ENCODE results near the gene ENC1. TPM values are rescaled to one million over a fixed set of nuclear protein-coding genes. Genes with fewer than 3 reads are reported as not detected.

ENC1 gene
- total RNA-seq, 1 donor from 2014 or later, result 1.2 TPM

DNA sequence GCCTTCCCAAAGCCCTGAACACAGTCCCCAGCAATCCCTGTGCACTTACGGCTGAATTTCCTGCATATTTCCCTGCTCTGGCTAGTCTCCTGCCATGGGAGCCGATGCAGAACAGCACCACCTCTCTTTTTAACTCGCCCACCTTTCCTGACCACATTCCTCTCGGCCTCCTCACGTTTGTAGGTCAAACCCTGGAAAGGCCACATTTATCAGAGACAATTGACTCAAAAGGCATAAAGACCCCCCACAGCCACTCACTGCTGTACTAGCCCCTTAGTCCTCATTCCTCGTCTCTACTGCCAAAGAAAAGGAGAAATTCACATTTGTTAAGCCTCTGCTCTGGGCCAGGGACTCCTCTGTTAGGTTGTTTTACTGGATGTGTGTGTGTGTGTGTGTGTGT lies 43.6 kb downstream of the ENC1 start:
- peaks cover 43% of the 10 kb centered on the region for H3K27me3 Mint-ChIP-seq
- no peak overlapping the region for H3K4me3 Mint-ChIP-seq
- H3K36me3 Mint-ChIP-seq (ENCODE audit: low read depth), result no peaks in the 10 kb centered on the region
- no peak overlapping the region for H3K27ac Mint-ChIP-seq
- peaks cover 2% of the 10 kb centered on the region for H3K4me1 Mint-ChIP-seq
- intact Hi-C loops (cut with micrococcal nuclease), result no loop called here
- no peaks in the 10 kb centered on the region for H3K9me3 Mint-ChIP-seq
- no peak for DNase-seq

- intact Hi-C loops (cut with micrococcal nuclease), result no loop called here
- no peak overlapping the region for H3K4me3 Mint-ChIP-seq
- H3K27ac Mint-ChIP-seq, result no peak overlapping the region
- no peaks in the 10 kb centered on the region for H3K36me3 Mint-ChIP-seq (ENCODE audit: low read depth)
- no peaks in the 10 kb centered on the region for H3K9me3 Mint-ChIP-seq
- H3K4me1 Mint-ChIP-seq, result peaks cover 3% of the 10 kb centered on the region
- DNase-seq, result no peak
- H3K27me3 Mint-ChIP-seq, result peaks cover 43% of the 10 kb centered on the region
Observed at GRCh38 chr5:74595143-74595925, 45.2 kb downstream of the ENC1 start.

- H3K27ac Mint-ChIP-seq, result no peak overlapping the region
- H3K27me3 Mint-ChIP-seq, result peaks cover 42% of the 10 kb centered on the region
- no peak overlapping the region for H3K4me3 Mint-ChIP-seq
- H3K9me3 Mint-ChIP-seq, result no peaks in the 10 kb centered on the region
- H3K36me3 Mint-ChIP-seq (ENCODE audit: low read depth), result no peaks in the 10 kb centered on the region
- intact Hi-C loops (cut with micrococcal nuclease), result no loop called here
- H3K4me1 Mint-ChIP-seq, result peaks cover 3% of the 10 kb centered on the region
- no peak for DNase-seq
Observed at GRCh38 chr5:74594137-74595040, 46.1 kb downstream of the ENC1 start.

GRCh38 chr5:74589204-74590056 lies 51.1 kb downstream of the ENC1 start:
- H3K36me3 Mint-ChIP-seq (ENCODE audit: low read depth), result no peaks in the 10 kb centered on the region
- peaks cover 45% of the 10 kb centered on the region for H3K27me3 Mint-ChIP-seq
- DNase-seq, result no peak
- H3K27ac Mint-ChIP-seq, result no peak overlapping the region
- peaks cover 3% of the 10 kb centered on the region for H3K4me1 Mint-ChIP-seq
- intact Hi-C loops (cut with micrococcal nuclease), result loop anchor here (10.0 kb wide), 1 partner anchor 345 kb away; no protein-coding TSS in a partner anchor
- peaks cover 5% of the 10 kb centered on the region for H3K9me3 Mint-ChIP-seq
- H3K4me3 Mint-ChIP-seq, result no peak overlapping the region

DNA sequence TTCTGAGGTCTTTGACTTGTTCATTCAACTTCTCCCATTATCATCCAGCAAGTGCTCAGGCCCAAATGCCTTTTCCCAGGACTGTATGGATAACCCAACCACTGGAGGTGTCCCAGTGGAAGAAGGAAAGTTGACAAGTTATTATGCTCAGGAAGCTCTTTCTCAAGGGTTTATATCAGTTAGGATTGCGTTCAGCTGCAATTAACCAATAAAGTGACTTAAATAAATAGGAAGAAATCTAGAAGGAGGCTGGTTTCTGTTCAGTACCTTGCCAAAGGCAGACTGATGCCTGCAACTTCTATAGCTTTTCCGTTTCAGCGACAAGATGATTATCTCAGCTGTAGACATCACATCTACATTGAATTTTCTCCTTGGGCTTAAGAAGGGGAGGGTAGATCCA lies 52.1 kb downstream of the ENC1 start:
- no peak overlapping the region for H3K27ac Mint-ChIP-seq
- peaks cover 43% of the 10 kb centered on the region for H3K27me3 Mint-ChIP-seq
- no peak overlapping the region for H3K4me3 Mint-ChIP-seq
- peaks cover 3% of the 10 kb centered on the region for H3K4me1 Mint-ChIP-seq
- intact Hi-C loops (cut with micrococcal nuclease), result loop anchor here (10.0 kb wide), 1 partner anchor 346 kb away; no protein-coding TSS in a partner anchor
- H3K36me3 Mint-ChIP-seq (ENCODE audit: low read depth), result no peaks in the 10 kb centered on the region
- H3K9me3 Mint-ChIP-seq, result peaks cover 5% of the 10 kb centered on the region
- no peak for DNase-seq

DNA sequence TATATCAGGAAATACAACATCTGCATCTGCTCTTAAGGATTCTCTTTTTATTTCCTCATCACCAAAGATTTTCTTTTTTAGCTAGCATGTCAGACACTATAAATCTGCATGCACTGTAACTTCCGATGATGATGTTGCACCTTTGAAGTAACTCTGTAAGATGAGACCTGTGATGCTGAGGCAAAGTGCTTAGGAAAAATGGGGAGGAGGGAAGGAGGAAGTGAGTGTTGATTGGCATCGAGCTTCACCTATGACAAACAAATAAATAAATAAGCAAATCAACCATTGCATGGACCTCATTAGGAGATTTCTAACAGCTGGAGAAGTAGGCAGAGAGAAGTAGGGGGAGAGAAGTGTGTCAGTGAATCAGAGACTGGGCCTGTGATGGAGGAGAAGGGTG lies 52.6 kb downstream of the ENC1 start:
- Mint-ChIP-seq H3K27me3 (peaks cover 44% of the 10 kb centered on the region), H3K9me3 (peaks cover 5% of the 10 kb centered on the region), H3K4me1 (peaks cover 3% of the 10 kb centered on the region), H3K27ac (no peak overlapping the region), H3K36me3 (ENCODE audit: low read depth) (no peaks in the 10 kb centered on the region), H3K4me3 (no peak overlapping the region)
- intact Hi-C loops (cut with micrococcal nuclease), result loop anchor here (10.0 kb wide), 1 partner anchor 347 kb away; no protein-coding TSS in a partner anchor
- no peak for DNase-seq

DNA sequence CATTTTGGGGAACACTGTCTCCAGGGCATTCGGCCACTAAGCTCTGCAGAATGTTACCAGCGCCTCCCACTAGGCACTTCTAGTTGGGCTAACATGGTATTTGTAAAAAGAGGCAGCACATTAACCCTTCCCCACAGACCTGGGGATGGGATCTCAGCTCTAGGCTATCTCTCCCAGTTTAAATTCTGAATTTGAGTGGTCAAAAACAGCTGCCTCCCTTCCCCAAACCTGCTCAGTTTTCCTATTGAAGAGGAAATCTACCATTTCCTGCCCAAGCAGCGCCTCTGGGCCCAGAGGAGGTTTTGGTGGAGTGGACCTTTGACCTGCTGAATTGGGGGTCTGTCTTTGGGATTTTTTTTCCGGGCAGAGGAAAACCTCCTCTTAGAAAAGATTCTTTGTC lies 53.2 kb downstream of the ENC1 start:
- Mint-ChIP-seq H3K27me3 (peaks cover 46% of the 10 kb centered on the region), H3K27ac (no peak overlapping the region)

DNA sequence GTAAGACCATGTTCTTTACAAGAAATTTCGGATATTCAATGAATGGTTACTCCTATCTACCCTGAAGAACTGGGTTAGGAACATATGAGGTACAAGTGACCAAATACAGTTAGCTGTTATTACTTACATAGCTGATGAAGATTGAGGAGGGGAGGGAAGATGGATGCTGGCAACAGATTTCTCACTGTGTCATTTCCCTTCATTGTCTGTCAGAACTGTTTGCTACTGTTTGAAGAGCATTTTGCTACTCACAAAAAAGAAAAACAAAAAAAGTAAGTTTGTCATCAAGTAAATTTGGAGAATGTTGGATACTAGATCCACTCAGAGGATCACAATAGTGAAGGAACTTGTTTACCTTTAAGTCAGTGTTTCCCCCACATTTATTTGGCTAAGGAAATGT lies 53.7 kb downstream of the ENC1 start:
- Mint-ChIP-seq H3K36me3 (ENCODE audit: low read depth) (no peaks in the 10 kb centered on the region), H3K27me3 (peaks cover 45% of the 10 kb centered on the region), H3K27ac (no peak overlapping the region), H3K9me3 (peaks cover 5% of the 10 kb centered on the region), H3K4me3 (no peak overlapping the region), H3K4me1 (peaks cover 1% of the 10 kb centered on the region)
- no peak for DNase-seq
- intact Hi-C loops (cut with micrococcal nuclease), result loop anchor here (10.0 kb wide), 1 partner anchor 348 kb away; no protein-coding TSS in a partner anchor

More for the DNA sequence above, 53.2 kb downstream of the ENC1 start:
- H3K4me3 Mint-ChIP-seq, result no peak overlapping the region
- intact Hi-C loops (cut with micrococcal nuclease), result loop anchor here (10.0 kb wide), 1 partner anchor 348 kb away; no protein-coding TSS in a partner anchor
- H3K4me1 Mint-ChIP-seq, result peaks cover 3% of the 10 kb centered on the region
- H3K9me3 Mint-ChIP-seq, result peaks cover 5% of the 10 kb centered on the region
- no peaks in the 10 kb centered on the region for H3K36me3 Mint-ChIP-seq (ENCODE audit: low read depth)
- no peak for DNase-seq

- H3K36me3 Mint-ChIP-seq (ENCODE audit: low read depth), result no peaks in the 10 kb centered on the region
- no peak for DNase-seq
- H3K4me3 Mint-ChIP-seq, result no peak overlapping the region
- H3K9me3 Mint-ChIP-seq, result peaks cover 5% of the 10 kb centered on the region
- no peak overlapping the region for H3K27ac Mint-ChIP-seq
- H3K27me3 Mint-ChIP-seq, result peaks cover 29% of the 10 kb centered on the region
- peaks cover 18% of the 10 kb centered on the region for H3K4me1 Mint-ChIP-seq
- intact Hi-C loops (cut with micrococcal nuclease), result loop anchor here (10.0 kb wide), 1 partner anchor 352 kb away; no protein-coding TSS in a partner anchor
Observed at GRCh38 chr5:74582853-74583252, 57.7 kb downstream of the ENC1 start.

- H3K9me3 Mint-ChIP-seq, result peaks cover 8% of the 10 kb centered on the region
- no peak for DNase-seq
- H3K27ac Mint-ChIP-seq, result no peak overlapping the region
- H3K36me3 Mint-ChIP-seq (ENCODE audit: low read depth), result no peaks in the 10 kb centered on the region
- H3K27me3 Mint-ChIP-seq, result peaks cover 28% of the 10 kb centered on the region
- intact Hi-C loops (cut with micrococcal nuclease), result loop anchor here (10.0 kb wide), 1 partner anchor 353 kb away; no protein-coding TSS in a partner anchor
- H3K4me3 Mint-ChIP-seq, result no peak overlapping the region
- peaks cover 23% of the 10 kb centered on the region for H3K4me1 Mint-ChIP-seq
Observed at GRCh38 chr5:74581988-74582365, 58.6 kb downstream of the ENC1 start.

DNA sequence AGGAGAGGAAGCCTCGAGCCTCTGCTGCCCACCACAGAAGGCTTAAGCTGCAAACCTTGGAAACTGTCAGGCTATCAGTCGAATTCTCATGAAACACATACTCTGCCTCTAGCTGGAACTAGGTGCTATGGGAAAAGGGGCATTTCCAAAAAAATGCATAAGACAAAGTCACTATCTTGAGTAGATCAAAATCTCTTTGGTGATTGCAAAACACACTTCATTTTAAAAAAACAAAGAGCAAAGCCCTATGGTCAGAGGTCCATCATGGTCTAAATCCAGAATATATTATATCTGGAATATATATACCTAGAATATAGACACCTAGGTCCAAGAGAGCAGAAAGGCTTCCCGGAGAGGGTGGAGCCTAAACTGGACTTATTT lies 59.8 kb downstream of the ENC1 start:
- intact Hi-C loops (cut with micrococcal nuclease), result loop anchor here (10.0 kb wide), 1 partner anchor 354 kb away; no protein-coding TSS in a partner anchor
- Mint-ChIP-seq H3K27ac (no peak overlapping the region), H3K4me3 (no peak overlapping the region), H3K36me3 (ENCODE audit: low read depth) (peaks cover 2% of the 10 kb centered on the region), H3K4me1 (peaks cover 33% of the 10 kb centered on the region), H3K9me3 (peaks cover 3% of the 10 kb centered on the region), H3K27me3 (peaks cover 19% of the 10 kb centered on the region)
- no peak for DNase-seq

- Mint-ChIP-seq H3K36me3 (ENCODE audit: low read depth) (peaks cover 2% of the 10 kb centered on the region), H3K4me1 (peaks cover 35% of the 10 kb centered on the region), H3K27ac (peak overlapping the region; percentile 88), H3K27me3 (peaks cover 11% of the 10 kb centered on the region), H3K9me3 (peaks cover 3% of the 10 kb centered on the region), H3K4me3 (peak overlapping the region; percentile 61)
- intact Hi-C loops (cut with micrococcal nuclease), result loop anchor here (1.0 to 5.0 kb wide), 6 partner anchors 52 to 1823 kb away; partner anchors contain the start of genes ENC1, GCNT4, IQGAP2 and POC5
- DNase-seq, result peak; percentile 90
Observed at GRCh38 chr5:74579215-74579614, 61.3 kb downstream of the ENC1 start.
